Measurements from ENCODE around the gene GADD45B. TPM values are rescaled to one million over a fixed set of nuclear protein-coding genes. Genes with fewer than 3 reads are reported as not detected.

Gene GADD45B
- total RNA-seq, 1 experiment from 2014 or later: 56.2 TPM

- DNase-seq (ENCODE audit: low read depth, low spot score) (no peak), ATAC-seq (no peak)
- no peaks in the 10 kb centered on the region for H3K9me3 ChIP-seq (ENCODE audit: control insufficient read depth, insufficient read depth, low read depth, low read length)
- no TSS peak for BruUV-seq (replicated peaks)
- TF ChIP-seq REST (IDR thresholded peaks at IDR 0.05; ENCODE audit: insufficient read depth in 1 of 2, low read depth in 2 of 2, low read length in 1 of 2): no peak
- TF ChIP-seq CTCF (IDR thresholded peaks at IDR 0.05): no peak
- TF ChIP-seq TCF7L2 (IDR thresholded peaks at IDR 0.05; ENCODE audit: low read depth, low read length): no peak
- no peak for TF ChIP-seq SIN3A (IDR thresholded peaks at IDR 0.05; ENCODE audit: borderline replicate concordance, insufficient read depth, low read depth, low read length)
- no peak for TF ChIP-seq POLR2AphosphoS5 (IDR thresholded peaks at IDR 0.05; ENCODE audit: low read depth, low read length)
- POLR2A ChIA-PET: interaction anchor here (0.6 kb wide), 1 partner anchor 18 kb away, joined by 4 read pairs; no protein-coding TSS in a partner anchor
- CTCF ChIA-PET: no interaction called here
- no peak overlapping the region for H3K4me3 ChIP-seq (ENCODE audit: low read depth in 2 of 2, low read length in 2 of 2)
- no peaks in the 10 kb centered on the region for H3K4me1 ChIP-seq (ENCODE audit: control insufficient read depth, insufficient read depth, low read length)
- no peaks in the 10 kb centered on the region; the same call in 1 of the 2 replicates for H3K36me3 ChIP-seq (ENCODE audit: control insufficient read depth, insufficient read depth, low read length)
- no peak overlapping the region for H3K27ac ChIP-seq (ENCODE audit: low read length)
- intact Hi-C loops (cut with micrococcal nuclease; ENCODE audit: unreplicated experiment) (no loop called here), in situ Hi-C loops (cut with HindIII; ENCODE audit: low pct_unique_long_range_greater_than_20kb, low sequenced_read_pairs) (no loop called here)
- no peaks in the 10 kb centered on the region for H3K27me3 ChIP-seq (ENCODE audit: control insufficient read depth, insufficient read depth, low read length)
Measured at GRCh38 chr19:2434721-2435265, 41.1 kb upstream of the GADD45B start.

- POLR2A ChIA-PET: no interaction called here
- in situ Hi-C loops (cut with HindIII; ENCODE audit: low pct_unique_long_range_greater_than_20kb, low sequenced_read_pairs) (no loop called here), intact Hi-C loops (cut with micrococcal nuclease; ENCODE audit: unreplicated experiment) (no loop called here)
- H3K27ac ChIP-seq (ENCODE audit: low read length): no peak overlapping the region
- DNase-seq (ENCODE audit: low read depth, low spot score): no peak
- no peak for ATAC-seq
- CTCF ChIA-PET: interaction anchor here (0.7 kb wide), 1 partner anchor 8 kb away, joined by 4 read pairs; no protein-coding TSS in a partner anchor
- TF ChIP-seq SIN3A (IDR thresholded peaks at IDR 0.05; ENCODE audit: borderline replicate concordance, insufficient read depth, low read depth, low read length): no peak
- no peak for TF ChIP-seq CTCF (IDR thresholded peaks at IDR 0.05)
- no peak for TF ChIP-seq REST (IDR thresholded peaks at IDR 0.05; ENCODE audit: insufficient read depth in 1 of 2, low read depth in 2 of 2, low read length in 1 of 2)
- no peak for TF ChIP-seq TCF7L2 (IDR thresholded peaks at IDR 0.05; ENCODE audit: low read depth, low read length)
- no peak for TF ChIP-seq POLR2AphosphoS5 (IDR thresholded peaks at IDR 0.05; ENCODE audit: low read depth, low read length)
- H3K4me3 ChIP-seq (ENCODE audit: low read depth in 2 of 2, low read length in 2 of 2): no peak overlapping the region
- no peaks in the 10 kb centered on the region for H3K27me3 ChIP-seq (ENCODE audit: control insufficient read depth, insufficient read depth, low read length)
- H3K36me3 ChIP-seq (ENCODE audit: control insufficient read depth, insufficient read depth, low read length): no peaks in the 10 kb centered on the region; the same call in 1 of the 2 replicates
- no peaks in the 10 kb centered on the region for H3K9me3 ChIP-seq (ENCODE audit: control insufficient read depth, insufficient read depth, low read depth, low read length)
- no peaks in the 10 kb centered on the region for H3K4me1 ChIP-seq (ENCODE audit: control insufficient read depth, insufficient read depth, low read length)
- BruUV-seq (replicated peaks): no TSS peak
Measured at GRCh38 chr19:2436384-2436783, 39.5 kb upstream of the GADD45B start.

Measured in Panc1 (cell line).